ENCODE measurements around the gene BMAL1. TPM values are rescaled to one million over a fixed set of nuclear protein-coding genes. Genes with fewer than 3 reads are reported as not detected.

The BMAL1 gene
- polyA plus RNA-seq, 3 donors: 10.2 to 43.4 (median 11.5) TPM

- no peak overlapping the region for H2AFZ ChIP-seq (ENCODE audit: insufficient read depth, low read depth, low read length, poor library complexity, severe bottlenecking)
- no peak overlapping the region for H3K4me2 ChIP-seq (replicated peaks; ENCODE audit: extremely low read depth, low read length, poor library complexity, severe bottlenecking)
- DNase-seq: no peak
- no peak for TF ChIP-seq CTCF (IDR thresholded peaks at IDR 0.05)
- peaks cover 0 to 3% (median 0%) of the 10 kb centered on the region in 7 donors for H3K9me3 Mint-ChIP-seq
- peaks cover under 1% of the 10 kb centered on the region for H3K4me1 Mint-ChIP-seq
- intact Hi-C loops (cut with micrococcal nuclease): loop anchor here (10.0 kb wide), 1 partner anchor 194 kb away; the partner anchor contains the start of gene BTBD10 (in 2 of the 2)
- peak overlapping the region in 1 of 2 donors; percentile 65 for H3K4me3 Mint-ChIP-seq
- H3K36me3 ChIP-seq (replicated peaks in 1 of 2; ENCODE audit: control insufficient read depth in 1 of 2, insufficient read depth in 2 of 2, low read length in 2 of 2): no peaks in the 10 kb centered on the region
- H3K27me3 ChIP-seq (ENCODE audit: control insufficient read depth in 2 of 2, insufficient read depth in 2 of 2, low read length in 2 of 2): peaks cover 34 to 51% of the 10 kb centered on the region in 2 donors
- no peak overlapping the region for H3K27ac ChIP-seq (ENCODE audit: low read depth in 1 of 2, low read length in 2 of 2)
- no peaks in the 10 kb centered on the region for H3K36me3 Mint-ChIP-seq
- H4K20me1 ChIP-seq (ENCODE audit: insufficient read depth, low read length): no peaks in the 10 kb centered on the region
- H3K79me2 ChIP-seq (ENCODE audit: insufficient read depth, low read length): no peaks in the 10 kb centered on the region
- H3K9me3 ChIP-seq (replicated peaks in 1 of 2; ENCODE audit: control insufficient read depth in 1 of 2, insufficient read depth in 1 of 2, low read length in 2 of 2): no peaks in the 10 kb centered on the region
- no peak overlapping the region for H3K9ac ChIP-seq (ENCODE audit: insufficient read depth, low read length, poor library complexity, severe bottlenecking)
- no CpG with 5 or more reads among the region's 1 CpG for WGBS (ENCODE audit: insufficient coverage)
- no peak overlapping the region for H3K4me3 ChIP-seq (replicated peaks in 1 of 3; ENCODE audit: low read depth in 2 of 3, low read length in 3 of 3)
- no peaks in the 10 kb centered on the region for H3K4me1 ChIP-seq (ENCODE audit: control insufficient read depth in 1 of 2, insufficient read depth in 2 of 2, low read length in 2 of 2)
- no peak overlapping the region for H3K27ac Mint-ChIP-seq
- peaks cover 33 to 56% (median 36%) of the 10 kb centered on the region in 3 donors for H3K27me3 Mint-ChIP-seq (ENCODE audit: low read depth in 3 of 3)
Observed at GRCh38 chr11:13271060-13271693, 6.4 kb upstream of the BMAL1 start.

- no peak for TF ChIP-seq CTCF (IDR thresholded peaks at IDR 0.05)
- peaks cover 28 to 41% of the 10 kb centered on the region in 2 donors for H3K4me1 ChIP-seq (ENCODE audit: control insufficient read depth in 1 of 2, insufficient read depth in 2 of 2, low read length in 2 of 2)
- Mint-ChIP-seq H3K9me3 (peaks cover 0 to 11% (median 0%) of the 10 kb centered on the region in 7 donors), H3K4me3 (peak overlapping the region; percentile 98 to 99), H3K27ac (peak overlapping the region in 3 of 7 donors; percentile 58 to 77 (median 68)), H3K4me1 (peaks cover 39% of the 10 kb centered on the region), H3K27me3 (ENCODE audit: low read depth in 3 of 3) (peaks cover 57 to 66% (median 60%) of the 10 kb centered on the region in 3 donors), H3K36me3 (peaks cover 11 to 19% of the 10 kb centered on the region in 2 donors)
- H3K36me3 ChIP-seq (replicated peaks in 1 of 2; ENCODE audit: control insufficient read depth in 1 of 2, insufficient read depth in 2 of 2, low read length in 2 of 2): no peaks in the 10 kb centered on the region
- H4K20me1 ChIP-seq (ENCODE audit: insufficient read depth, low read length): peaks cover 32% of the 10 kb centered on the region
- peak overlapping the region; percentile 79 for H3K4me2 ChIP-seq (replicated peaks; ENCODE audit: extremely low read depth, low read length, poor library complexity, severe bottlenecking)
- H3K27me3 ChIP-seq (ENCODE audit: control insufficient read depth in 2 of 2, insufficient read depth in 2 of 2, low read length in 2 of 2): peaks cover 33 to 54% of the 10 kb centered on the region in 2 donors
- peaks cover 36% of the 10 kb centered on the region for H3K79me2 ChIP-seq (ENCODE audit: insufficient read depth, low read length)
- DNase-seq: no peak
- 7% methylated on average over 5 of the region's 8 CpGs for whole genome bisulfite sequencing (ENCODE audit: insufficient coverage)
- intact Hi-C loops (cut with micrococcal nuclease): loop anchor here (10.0 kb wide), 1 partner anchor 188 kb away; the partner anchor contains the start of gene BTBD10 (in 2 of the 2)
- no peak overlapping the region for H3K27ac ChIP-seq (ENCODE audit: low read depth in 1 of 2, low read length in 2 of 2)
- H3K9ac ChIP-seq (ENCODE audit: insufficient read depth, low read length, poor library complexity, severe bottlenecking): peak overlapping the region; percentile 39
- no peaks in the 10 kb centered on the region for H3K9me3 ChIP-seq (replicated peaks in 1 of 2; ENCODE audit: control insufficient read depth in 1 of 2, insufficient read depth in 1 of 2, low read length in 2 of 2)
- peak overlapping the region; percentile 91 for H2AFZ ChIP-seq (ENCODE audit: insufficient read depth, low read depth, low read length, poor library complexity, severe bottlenecking)
- H3K4me3 ChIP-seq (replicated peaks in 1 of 3; ENCODE audit: low read depth in 2 of 3, low read length in 3 of 3): peak overlapping the region; percentile 62 to 85 (median 80)
Observed at GRCh38 chr11:13276454-13276831, 1.1 kb upstream of the BMAL1 start.

Measured in CD14-positive monocyte (primary cell).